Natural killer cell (primary cell): Measurements from ENCODE around the gene L3HYPDH. TPM values are rescaled to one million over a fixed set of nuclear protein-coding genes. Genes with fewer than 3 reads are reported as not detected.
"Not testable (repeated sequence)": the region's sequence is repeated elsewhere in the genome, so short reads cannot be mapped to it uniquely, and the experiment has no call there.

Experiments used
- ATAC-seq, 3 donors: fragments of 150-1000 bp in 2 of 3; fragments of 200-7000 bp in 1 of 3; cut with Tn5 transposase; 1 replicate in 1 of 3; 2 replicates in 2 of 3; pipeline ENCODE4 v1.10.0; 2021; ENCODE audit warnings: mild to moderate bottlenecking in 2 of 3, moderate library complexity in 2 of 3
- DNase-seq, 2 donors: peaks; one replicate each; pipeline versions ENCODE4 v3.0.0 to v3.0.0-alpha.2; 2013 to 2021; ENCODE audit warnings: mixed read lengths in 1 of 2
- H3K27ac ChIP-seq: one replicate; pipeline ENCODE4 v1.5.1; 2013; ENCODE audit warnings: mild to moderate bottlenecking, low read length
- H3K27me3 ChIP-seq: one replicate; pipeline ENCODE4 v1.6.1; 2013; ENCODE audit warnings: low read length; ENCODE audit not compliant: control insufficient read depth, insufficient read depth
- H3K36me3 ChIP-seq: one replicate; pipeline ENCODE4 v1.6.1; 2013; ENCODE audit warnings: low read length; ENCODE audit not compliant: control insufficient read depth, insufficient read depth
- H3K4me1 ChIP-seq: one replicate; pipeline ENCODE4 v1.6.1; 2013; ENCODE audit warnings: low read length; ENCODE audit not compliant: control insufficient read depth, insufficient read depth
- H3K4me3 ChIP-seq: one replicate; pipeline ENCODE4 v1.5.1; 2013; ENCODE audit warnings: low read length
- H3K9me3 ChIP-seq: one replicate; pipeline ENCODE4 v1.6.1; 2013; ENCODE audit warnings: low read length; ENCODE audit not compliant: control insufficient read depth, insufficient read depth
- H3K27ac Mint-ChIP-seq, 2 donors: one replicate each; pipeline ENCODE4 v1.8.0; 2022; ENCODE audit warnings: mild to moderate bottlenecking in 2 of 2, mixed read lengths in 2 of 2, moderate library complexity in 1 of 2
- H3K27me3 Mint-ChIP-seq, 2 donors: one replicate each; pipeline ENCODE4 v1.8.0; 2022; ENCODE audit warnings: low read depth in 2 of 2, mixed read lengths in 2 of 2
- H3K36me3 Mint-ChIP-seq: one replicate; pipeline ENCODE4 v1.8.0; 2022; ENCODE audit warnings: mixed read lengths
- H3K4me1 Mint-ChIP-seq, 2 donors: one replicate each; pipeline ENCODE4 v1.8.0; 2022; ENCODE audit warnings: mixed read lengths in 2 of 2
- H3K4me3 Mint-ChIP-seq: one replicate; pipeline ENCODE4 v1.8.0; 2022; ENCODE audit warnings: mild to moderate bottlenecking, moderate library complexity, mixed read lengths
- H3K9me3 Mint-ChIP-seq, 2 donors: one replicate each; pipeline ENCODE4 v1.8.0; 2022; ENCODE audit warnings: mixed read lengths in 2 of 2
- CTCF ChIP-seq: fragments of 200-600 bp; IDR thresholded peaks from one replicate; pipeline ENCODE4 v1.8.0; 2022; ENCODE audit warnings: antibody characterized with exemption
- WGBS: methylation state at CpG from one replicate; pipeline ENCODE4 v1.1.7; 2013; ENCODE audit warnings: missing lambda C conversion rate; ENCODE audit not compliant: insufficient coverage; 5-methylcytosine and 5-hydroxymethylcytosine counted together
- intact Hi-C: fragments of 100-400 bp; cut with micrococcal nuclease; formaldehyde crosslinking; loops from one replicate; pipeline ENCODE4 v1.14.2; 2022
- total RNA-seq, 4 donors: library from RNA; stranded (reverse); fragments of 120-200 nt in 1 of 4; gene quantifications; one replicate each; pipeline versions ENCODE4 v1.2.3 to v1.2.4, GENCODE V29; 2013 to 2022

The L3HYPDH gene
- total RNA-seq, 3 donors from 2014 or later (not counting 1 experiment from before 2014, with no cell fraction given), result 13.3 to 18.8 (median 16.5) TPM

- no peaks in the 10 kb centered on the region for H3K27me3 ChIP-seq
- 44% methylated on average over 2 of the region's 2 CpGs for WGBS
- intact Hi-C loops, result no loop called here
- Mint-ChIP-seq H3K27me3 (no peaks in the 10 kb centered on the region), H3K4me1 (no peaks in the 10 kb centered on the region), H3K36me3 (no peaks in the 10 kb centered on the region), H3K9me3 (no peaks in the 10 kb centered on the region), H3K27ac (no peak overlapping the region), H3K4me3 (no peak overlapping the region)
- H3K4me1 ChIP-seq, result no peaks in the 10 kb centered on the region
- H3K27ac ChIP-seq, result no peak overlapping the region
- no peak for TF ChIP-seq CTCF
- DNase-seq (no peak), ATAC-seq (no peak)
- no peaks in the 10 kb centered on the region for H3K36me3 ChIP-seq
- no peak overlapping the region for H3K4me3 ChIP-seq
- H3K9me3 ChIP-seq, result no peaks in the 10 kb centered on the region
Measured at GRCh38 chr14:59454139-59454538, 30.1 kb downstream of the L3HYPDH start.

- H3K9me3 Mint-ChIP-seq, result no peaks in the 10 kb centered on the region
Measured at GRCh38 chr14:59451849-59452248, 32.4 kb downstream of the L3HYPDH start.

GRCh38 chr14:59450716-59451115 lies 33.5 kb downstream of the L3HYPDH start:
- no peak for TF ChIP-seq CTCF
- WGBS, result 97% methylated on average over 3 of the region's 3 CpGs
- Mint-ChIP-seq H3K36me3 (no peaks in the 10 kb centered on the region), H3K4me1 (no peaks in the 10 kb centered on the region), H3K27me3 (no peaks in the 10 kb centered on the region), H3K4me3 (no peak overlapping the region), H3K27ac (no peak overlapping the region), H3K9me3 (no peaks in the 10 kb centered on the region)
- DNase-seq, result no peak
- H3K9me3 ChIP-seq, result no peaks in the 10 kb centered on the region
- H3K4me3 ChIP-seq, result no peak overlapping the region
- no peaks in the 10 kb centered on the region for H3K36me3 ChIP-seq
- no peaks in the 10 kb centered on the region for H3K27me3 ChIP-seq
- ATAC-seq, result no peak
- intact Hi-C loops, result no loop called here
- H3K27ac ChIP-seq, result no peak overlapping the region
- H3K4me1 ChIP-seq, result no peaks in the 10 kb centered on the region

More at GRCh38 chr14:59451849-59452248, 32.4 kb downstream of the L3HYPDH start:
- Mint-ChIP-seq H3K27ac (no peak overlapping the region), H3K4me1 (no peaks in the 10 kb centered on the region), H3K4me3 (no peak overlapping the region), H3K36me3 (no peaks in the 10 kb centered on the region), H3K27me3 (no peaks in the 10 kb centered on the region)
- no peak for ATAC-seq
- Histone ChIP-seq H3K36me3 (no peaks in the 10 kb centered on the region), H3K4me1 (no peaks in the 10 kb centered on the region), H3K9me3 (no peaks in the 10 kb centered on the region), H3K27me3 (no peaks in the 10 kb centered on the region), H3K27ac (no peak overlapping the region), H3K4me3 (no peak overlapping the region)
- intact Hi-C loops, result no loop called here
- no CpG with 5 or more reads among the region's 1 CpG for WGBS
- DNase-seq, result no peak
- no peak for TF ChIP-seq CTCF

GRCh38 chr14:59448673-59449072 lies 35.5 kb downstream of the L3HYPDH start:
- H3K36me3 ChIP-seq, H3K27me3 ChIP-seq, intact Hi-C loops, DNase-seq, H3K27me3 Mint-ChIP-seq, H3K4me1 ChIP-seq, H3K27ac ChIP-seq, H3K4me1 Mint-ChIP-seq, ATAC-seq, H3K4me3 Mint-ChIP-seq, H3K36me3 Mint-ChIP-seq, H3K9me3 Mint-ChIP-seq, H3K9me3 ChIP-seq, H3K4me3 ChIP-seq, H3K27ac Mint-ChIP-seq: not testable (repeated sequence)
- 87% methylated on average over 2 of the region's 2 CpGs for WGBS
